ENCODE results near the gene RAD52.

Gene RAD52

DNA sequence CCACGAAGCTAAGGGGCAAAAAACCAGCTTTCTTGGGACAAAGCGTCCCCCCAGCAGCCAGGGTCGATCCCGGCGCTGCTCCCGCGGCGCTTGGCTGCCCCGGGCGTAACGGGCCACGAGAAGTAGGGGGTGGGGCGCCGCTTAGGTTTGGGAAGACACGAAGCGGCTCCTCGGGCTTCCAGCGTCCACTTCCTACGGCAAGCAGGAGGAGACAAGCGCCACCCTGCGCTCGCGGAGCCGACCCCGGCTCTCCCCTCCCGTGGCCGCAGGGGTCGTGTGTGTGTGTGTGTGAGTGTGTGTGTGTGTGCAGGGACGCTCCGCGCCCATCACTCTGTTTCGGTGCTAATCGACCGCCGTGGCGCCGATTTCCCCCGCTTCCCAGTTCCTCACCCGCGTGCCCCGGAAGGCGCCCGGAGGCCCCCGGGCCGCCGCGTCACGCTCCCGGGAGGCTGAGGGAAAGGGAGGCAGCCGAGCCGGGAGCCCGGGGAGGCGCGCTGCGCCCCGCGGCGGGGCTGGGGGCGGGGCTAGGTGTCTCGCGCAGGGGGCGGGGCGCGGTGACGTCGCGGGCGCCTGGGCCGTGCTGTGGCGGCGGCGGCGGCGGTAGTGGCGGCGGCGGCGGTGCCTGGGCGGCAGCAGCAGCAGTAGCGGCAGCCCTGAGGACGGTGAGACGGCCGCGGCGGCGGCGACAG, 41.3 kb upstream of the RAD52 start, which contains the start of gene ERC1:
ERC1 (plus strand) TSS at position 563 of the 689 bp plus-strand sequence. CDS start 36,681 bp downstream, outside the sequence.
- no peak for TF ChIP-seq CTCF (IDR thresholded peaks at IDR 0.05; ENCODE audit: low read depth, low read length)
- peak within 1 kb of the TSS; percentile 79 to 89 for H3K4me3 ChIP-seq (replicated peaks in 1 of 2; ENCODE audit: low read depth in 2 of 2, low read length in 2 of 2)

GRCh38 chr12:989751-990660, 40.5 kb upstream of the RAD52 start:
- TF ChIP-seq CTCF (IDR thresholded peaks at IDR 0.05; ENCODE audit: low read depth, low read length): peak; percentile 18
- peak overlapping the region; percentile 70 to 89 for H3K4me3 ChIP-seq (replicated peaks in 1 of 2; ENCODE audit: low read depth in 2 of 2, low read length in 2 of 2)
- peak; percentile 79 to 83 for DNase-seq (ENCODE audit: low read depth in 2 of 2)

More for the DNA sequence above, 41.3 kb upstream of the RAD52 start, which contains the start of gene ERC1:
- peak; percentile 91 to 94 for DNase-seq (ENCODE audit: low read depth in 2 of 2)

GRCh38 chr12:989051-989450, 39.6 kb upstream of the RAD52 start:
- DNase-seq (ENCODE audit: low read depth in 2 of 2): no peak
- TF ChIP-seq CTCF (IDR thresholded peaks at IDR 0.05; ENCODE audit: low read depth, low read length): no peak
- H3K4me3 ChIP-seq (replicated peaks in 1 of 2; ENCODE audit: low read depth in 2 of 2, low read length in 2 of 2): no peak overlapping the region

DNA sequence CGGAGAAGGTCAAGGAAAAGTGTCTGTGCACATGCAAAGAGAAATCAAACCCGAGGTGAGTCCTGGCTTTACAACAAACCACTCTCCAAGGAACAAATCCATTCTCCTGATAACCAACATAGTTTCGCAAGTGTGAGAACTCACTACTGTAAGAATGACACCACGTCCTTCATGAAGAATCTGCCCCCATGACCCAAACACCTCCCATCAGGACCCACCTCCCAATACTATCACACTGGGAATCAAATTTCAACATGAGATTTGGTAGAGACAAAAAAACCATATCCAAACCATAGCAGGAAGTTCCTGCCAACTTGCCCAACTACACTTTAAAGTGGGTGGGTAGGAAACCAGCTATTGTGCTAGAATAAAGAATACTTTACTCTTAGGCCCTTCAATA, 39.2 kb upstream of the RAD52 start:
- no peak for TF ChIP-seq CTCF (IDR thresholded peaks at IDR 0.05; ENCODE audit: low read depth, low read length)
- DNase-seq (ENCODE audit: low read depth in 2 of 2): no peak
- no peak overlapping the region for H3K4me3 ChIP-seq (replicated peaks in 1 of 2; ENCODE audit: low read depth in 2 of 2, low read length in 2 of 2)

- peak in 1 of 2 donors; percentile 22 for DNase-seq (ENCODE audit: low read depth in 2 of 2)
- TF ChIP-seq CTCF (IDR thresholded peaks at IDR 0.05; ENCODE audit: low read depth, low read length): no peak
- H3K4me3 ChIP-seq (replicated peaks in 1 of 2; ENCODE audit: low read depth in 2 of 2, low read length in 2 of 2): no peak overlapping the region
Observed at GRCh38 chr12:981961-982360, 32.5 kb upstream of the RAD52 start.

DNA sequence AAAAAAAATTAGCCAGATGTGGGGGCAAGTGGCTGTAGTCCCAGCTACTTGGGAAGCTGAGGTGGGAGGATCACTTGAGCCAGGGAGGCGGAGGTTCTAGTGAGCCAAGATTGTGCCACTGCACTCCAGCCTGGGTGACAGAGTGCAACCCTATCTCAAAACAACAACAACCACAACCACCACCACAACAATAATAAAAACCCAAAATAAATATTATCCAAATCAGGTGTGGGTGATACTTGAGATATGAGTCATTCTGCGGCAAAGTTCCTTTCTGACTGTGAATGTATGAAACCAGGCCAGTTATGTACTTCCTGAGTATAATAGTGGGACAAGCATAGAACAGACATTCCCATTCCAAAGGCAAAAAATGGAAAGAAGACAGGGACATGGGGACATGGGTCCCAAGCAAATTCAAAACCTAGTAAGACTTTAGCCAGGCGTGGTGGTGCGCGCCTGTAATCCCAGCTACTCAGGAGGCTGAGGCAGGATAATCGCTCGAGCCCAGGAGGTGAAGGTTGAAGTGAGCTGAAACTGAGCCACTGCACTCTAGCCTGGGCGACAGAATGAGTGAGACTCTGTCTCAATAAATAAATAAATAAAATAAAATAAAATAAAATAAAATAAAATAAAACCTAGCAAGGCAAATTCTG, 31.8 kb upstream of the RAD52 start:
- TF ChIP-seq CTCF (IDR thresholded peaks at IDR 0.05; ENCODE audit: low read depth, low read length): no peak
- H3K4me3 ChIP-seq (replicated peaks in 1 of 2; ENCODE audit: low read depth in 2 of 2, low read length in 2 of 2): no peak overlapping the region
- peak; percentile 33 to 62 for DNase-seq (ENCODE audit: low read depth in 2 of 2)
